ENCODE data around the gene MCL1. TPM values are rescaled to one million over a fixed set of nuclear protein-coding genes. Genes with fewer than 3 reads are reported as not detected.
A peak's percentile ranks its signal among the peaks of the same experiment; 100 is the strongest.

MCL1 gene
- total and polyA plus RNA-seq, 10 of the 15 experiments (the other 5 are each of a cell fraction or from before 2014, with no cell fraction given): 18.1 to 148 (median 86.4) TPM

- H3K27me3 ChIP-seq (replicated peaks in 1 of 2; ENCODE audit: control insufficient read depth in 2 of 2, insufficient read depth in 2 of 2, low read length in 1 of 2): no peaks in the 10 kb centered on the region
- peak overlapping the region; percentile 77; the same call in 1 of the 2 replicates for H3K9ac ChIP-seq (ENCODE audit: control insufficient read depth, insufficient read depth, low read length)
- ChIA-PET CTCF (interaction anchor here (0.8 to 13.7 kb wide), 7 partner anchors 9 to 428 kb away, joined by 3 to 390 read pairs (median 4); partner anchors contain the start of genes ENSA and MCL1), SMC1A (ENCODE audit: uncharacterized antibody, unreplicated experiment) (interaction anchor here (1.0 to 12.5 kb wide), 9 partner anchors 8 to 439 kb away, joined by 3 to 388 read pairs (median 4); partner anchors contain the start of genes CTSS, ENSA, GOLPH3L and MCL1), RAD21 (ENCODE audit: unreplicated experiment) (interaction anchor here (0.7 to 12.1 kb wide), 10 partner anchors 9 to 429 kb away, joined by 3 to 387 read pairs (median 4); partner anchors contain the start of genes ENSA and MCL1), POLR2A (interaction anchor here (1.3 to 11.4 kb wide), 7 partner anchors 9 to 129 kb away, joined by 3 to 324 read pairs (median 8); partner anchors contain the start of genes ENSA, GOLPH3L and MCL1)
- no peaks in the 10 kb centered on the region for H4K20me1 ChIP-seq (ENCODE audit: control insufficient read depth, insufficient read depth)
- no TSS peak for BruUV-seq (replicated peaks)
- peak overlapping the region; percentile 96 for H3K4me2 ChIP-seq (ENCODE audit: control insufficient read depth, insufficient read depth)
- H3K4me1 ChIP-seq (ENCODE audit: control insufficient read depth, insufficient read depth, low read length): peaks cover 66% of the 10 kb centered on the region
- peak overlapping the region; percentile 98 for H3K27ac ChIP-seq (ENCODE audit: control insufficient read depth, insufficient read depth)
- H3K79me2 ChIP-seq (ENCODE audit: control insufficient read depth, insufficient read depth, low read length): peaks cover 65% of the 10 kb centered on the region
- peak; percentile 93 for FAIRE-seq
- peaks cover 0 to 2% of the 10 kb centered on the region in 2 experiments; a peak in 1 of 4 replicates for H3K36me3 ChIP-seq (ENCODE audit: control insufficient read depth in 2 of 2, insufficient read depth in 2 of 2, low read length in 1 of 2)
- in situ Hi-C loops (cut with MboI): loop anchor here (5.0 kb wide), 1 partner anchor 45 kb away; no protein-coding TSS in a partner anchor
- peak overlapping the region; percentile 49 for H3K4me3 ChIP-seq
- peak; percentile 96 for DNase-seq (ENCODE audit: low read depth, low spot score)
- peak; percentile 49 for ATAC-seq
- intact Hi-C loops (cut with micrococcal nuclease; ENCODE audit: unreplicated experiment): no loop called here
- H2AFZ ChIP-seq (ENCODE audit: control insufficient read depth, low read depth, low read length): no peak overlapping the region
- WGBS (ENCODE audit: insufficient coverage, insufficient replicate concordance, low lambda C conversion rate, missing lambda C conversion rate): 0% methylated on average over 3 of the region's 3 CpGs
- H3K9me3 ChIP-seq (replicated peaks; ENCODE audit: control insufficient read depth, insufficient read depth, low read length): no peaks in the 10 kb centered on the region
- TF ChIP-seq ELK1 (IDR thresholded peaks at IDR 0.05; ENCODE audit: low read depth, low read length) (no peak), SRF (IDR thresholded peaks at IDR 0.05; ENCODE audit: low read depth in 2 of 2, low read length in 2 of 2) (no peak), MXI1 (IDR thresholded peaks at IDR 0.05; ENCODE audit: low read depth, low read length) (no peak; the same call in 1 of the 2 replicates), ZBTB40 (IDR thresholded peaks at IDR 0.05; ENCODE audit: borderline replicate concordance) (no peak; the same call in 1 of the 2 replicates), ZBED1 (IDR thresholded peaks at IDR 0.05; ENCODE audit: borderline replicate concordance) (peak; percentile 59; the same call in 1 of the 2 replicates), IRF4 (IDR thresholded peaks at IDR 0.05; ENCODE audit: low read depth, low read length) (peak; percentile 77), SIN3A (IDR thresholded peaks at IDR 0.05; ENCODE audit: low read depth, low read length) (no peak; the same call in 1 of the 2 replicates), RFX5 (IDR thresholded peaks at IDR 0.05; ENCODE audit: low read depth, low read length) (no peak), ZNF274 (IDR thresholded peaks at IDR 0.05; ENCODE audit: insufficient read depth, insufficient read length) (no peak), STAT1 (conservative IDR thresholded peaks at IDR 0.05) (peak; percentile 73), RCOR1 (conservative IDR thresholded peaks at IDR 0.05; ENCODE audit: low read depth, low read length) (no peak), NFYB (IDR thresholded peaks at IDR 0.05; ENCODE audit: insufficient read depth, low read depth, low read length) (no peak), SMC3 (IDR thresholded peaks at IDR 0.05; ENCODE audit: borderline replicate concordance, low read length) (no peak), RAD51 (IDR thresholded peaks at IDR 0.05) (peak; percentile 46; the same call in 1 of the 2 replicates), CEBPZ (IDR thresholded peaks at IDR 0.05; ENCODE audit: low read depth, low read length) (no peak), PAX8 (IDR thresholded peaks at IDR 0.05) (no peak)
These were observed 12.1 kb downstream of the MCL1 start for GRCh38 chr1:150567341-150567716.
